H1 (cell line): ENCODE data around the gene TCAIM. TPM values are rescaled to one million over a fixed set of nuclear protein-coding genes. Genes with fewer than 3 reads are reported as not detected.

Experiments
- BRCA1 ChIP-seq: IDR thresholded peaks from 2 replicates; pipeline ENCODE4 v1.6.1; 2012; ENCODE audit warnings: low read depth, low read length, improper control_type of control experiment
- POLR2A ChIP-seq, 2 experiments: IDR thresholded peaks; 1 replicate in 1 of 2; 2 replicates in 1 of 2; pipeline ENCODE4 v1.6.1; 2011; ENCODE audit warnings: low read depth in 2 of 2, low read length in 2 of 2, mild to moderate bottlenecking in 2 of 2; ENCODE audit errors: control extremely low read depth in 1 of 2
- POLR2AphosphoS5 ChIP-seq: IDR thresholded peaks from 2 replicates; pipeline ENCODE4 v1.6.1; 2011; ENCODE audit warnings: low read depth, low read length
- TCF12 ChIP-seq: IDR thresholded peaks from 2 replicates; pipeline ENCODE4 v1.6.1; 2011; ENCODE audit warnings: low read depth, mild to moderate bottlenecking, low read length
- polyA plus RNA-seq, 7 experiments: library from polyadenylated mRNA; depleted of rRNA in 3 of 7; stranded (reverse) in 5 of 7; unstranded in 2 of 7; fragments of >200 nt in 5 of 7; fragments of 200-250 nt in 2 of 7; gene quantifications; 1 replicate in 5 of 7; 2 replicates in 1 of 7; 4 replicates in 1 of 7; pipeline versions ENCODE4 v1.2.1 to v1.2.3, GENCODE V29; 2011 to 2013; ENCODE audit warnings: missing spikeins in 2 of 7, mixed read lengths in 2 of 7
- total RNA-seq: library from RNA; stranded (reverse); fragmentation: NEBNext Ultra II Directional; extraction: Animal tissue kit (Norgen Biotek cat#: 25700); gene quantifications from 2 replicates; pipeline ENCODE4 v1.2.1, GENCODE V29; 2021

TCAIM gene
- total and polyA plus RNA-seq, 2 of the 8 experiments (the other 6 are each of a cell fraction or from before 2014, with no cell fraction given): 6.9 to 22.1 TPM

DNA sequence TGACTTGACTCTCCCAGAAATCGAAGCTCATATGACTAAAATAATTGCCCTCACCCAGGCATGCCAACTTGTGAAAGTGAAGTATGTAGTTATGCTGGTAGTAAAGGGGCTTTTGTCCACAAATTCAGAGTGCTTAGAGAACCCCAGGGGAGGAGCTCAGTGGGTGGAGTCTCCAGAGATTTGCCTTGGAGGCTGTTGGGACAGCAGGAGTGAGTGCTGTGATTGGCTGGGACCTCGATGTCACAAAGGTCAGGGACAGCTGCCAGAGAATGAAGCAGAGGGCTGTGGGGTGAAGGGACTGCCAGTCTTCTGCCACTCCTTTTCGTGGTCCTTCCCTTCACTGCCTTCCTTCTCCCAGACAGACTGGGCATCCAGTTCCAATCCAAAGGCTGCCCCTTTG lies 89.1 kb downstream of the TCAIM start (continued):
- TF ChIP-seq POLR2A (IDR thresholded peaks at IDR 0.05; ENCODE audit: control extremely low read depth in 1 of 2, low read depth in 2 of 2, low read length in 2 of 2) (no peak), TCF12 (no peak), POLR2AphosphoS5 (no peak), BRCA1 (no peak)
- TF ChIP-seq, all 59 proteins: peak for 0
